ENCODE data around the gene GRIA4.

The GRIA4 gene

DNA sequence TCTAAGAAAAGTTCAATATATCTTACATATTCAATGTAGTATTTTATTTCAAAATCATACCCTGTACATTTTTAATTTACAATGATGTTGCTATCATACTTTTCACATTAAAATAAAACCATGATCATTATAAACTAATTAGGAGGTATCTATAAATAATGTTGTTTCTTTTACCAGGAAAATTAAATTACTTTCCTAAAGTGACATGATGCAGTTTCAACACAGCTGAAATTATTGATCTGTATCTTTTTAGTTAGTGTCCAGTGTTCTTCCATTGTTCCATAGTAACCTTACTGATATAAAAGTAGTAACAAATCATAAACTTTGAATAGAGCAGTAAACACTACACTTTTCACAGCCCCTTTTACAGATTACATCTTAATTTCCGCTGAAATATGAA lies 29.7 kb downstream of the GRIA4 start:
- DNase-seq (ENCODE audit: low read depth) = no peak

- DNase-seq (ENCODE audit: low read depth) = no peak
Observed at GRCh38 chr11:105641433-105641832, 31.6 kb downstream of the GRIA4 start.

DNA sequence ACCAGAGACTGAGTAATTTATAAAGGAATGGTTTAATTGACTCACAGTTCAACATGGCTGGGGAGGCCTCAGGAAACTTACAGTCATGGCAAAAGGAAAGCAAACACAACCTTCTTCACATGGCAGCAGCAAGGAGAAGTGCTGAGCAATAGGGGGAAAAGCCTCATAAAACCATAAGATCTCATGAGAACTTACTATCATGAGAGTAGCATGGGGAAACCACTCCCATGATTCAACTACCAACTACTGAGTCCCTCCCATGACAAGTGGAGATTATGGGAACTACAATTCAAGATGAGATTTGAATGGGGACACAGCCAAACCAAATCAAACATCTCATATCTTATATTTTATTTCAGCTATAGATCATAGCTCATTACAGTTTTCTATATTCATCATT lies 33.0 kb downstream of the GRIA4 start:
- no peak for DNase-seq (ENCODE audit: low read depth)

GRCh38 chr11:105644839-105645573 lies 35.1 kb downstream of the GRIA4 start:
- DNase-seq (ENCODE audit: low read depth) = no peak

GRCh38 chr11:105647780-105648179 lies 37.9 kb downstream of the GRIA4 start:
- no peak for DNase-seq (ENCODE audit: low read depth)

DNA sequence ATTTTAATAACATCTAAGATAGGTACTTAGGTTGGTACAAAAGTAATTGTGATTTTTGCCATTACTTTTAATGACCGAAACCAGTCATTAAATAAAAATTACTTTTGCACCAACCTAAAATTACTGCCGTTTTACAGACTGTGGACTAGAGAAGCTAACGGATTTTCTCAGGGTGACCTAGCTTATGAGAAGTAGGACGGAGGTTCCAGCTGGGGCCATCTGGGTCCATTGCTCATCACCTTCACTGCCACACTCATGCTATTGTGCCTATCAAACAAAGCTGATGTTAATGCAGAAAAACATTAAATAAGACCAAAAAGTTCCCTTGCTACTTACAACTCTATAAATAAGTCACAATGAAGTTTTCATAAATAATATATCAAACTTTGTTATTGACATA lies 38.9 kb downstream of the GRIA4 start:
- no peak for DNase-seq (ENCODE audit: low read depth)

DNA sequence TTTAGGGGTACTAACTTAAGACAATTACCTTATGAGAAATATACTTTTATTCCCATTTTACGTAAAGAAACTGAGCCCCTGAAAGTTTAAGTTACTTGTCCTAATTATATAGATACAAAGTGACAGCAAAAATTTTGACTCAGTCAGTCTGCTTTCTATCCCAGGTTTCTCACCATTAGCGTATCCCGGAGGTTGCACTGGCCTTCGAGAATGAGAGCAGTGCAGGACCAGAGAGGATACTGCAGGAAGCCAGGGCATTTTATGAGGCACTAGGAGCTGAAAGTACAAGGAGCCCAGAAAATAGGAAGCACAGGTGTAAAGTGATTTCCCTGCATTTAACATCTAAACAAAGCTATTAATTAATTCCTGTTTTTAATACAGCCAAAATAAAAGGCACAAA lies 55.4 kb downstream of the GRIA4 start:
- DNase-seq (ENCODE audit: low read depth) = no peak

- DNase-seq (ENCODE audit: low read depth) = no peak
Observed at GRCh38 chr11:105667441-105667840, 57.6 kb downstream of the GRIA4 start.

GRCh38 chr11:105670811-105671210 lies 60.9 kb downstream of the GRIA4 start:
- DNase-seq (ENCODE audit: low read depth) = no peak

- no peak for DNase-seq (ENCODE audit: low read depth)
Observed at GRCh38 chr11:105673089-105673488, 63.2 kb downstream of the GRIA4 start.

DNA sequence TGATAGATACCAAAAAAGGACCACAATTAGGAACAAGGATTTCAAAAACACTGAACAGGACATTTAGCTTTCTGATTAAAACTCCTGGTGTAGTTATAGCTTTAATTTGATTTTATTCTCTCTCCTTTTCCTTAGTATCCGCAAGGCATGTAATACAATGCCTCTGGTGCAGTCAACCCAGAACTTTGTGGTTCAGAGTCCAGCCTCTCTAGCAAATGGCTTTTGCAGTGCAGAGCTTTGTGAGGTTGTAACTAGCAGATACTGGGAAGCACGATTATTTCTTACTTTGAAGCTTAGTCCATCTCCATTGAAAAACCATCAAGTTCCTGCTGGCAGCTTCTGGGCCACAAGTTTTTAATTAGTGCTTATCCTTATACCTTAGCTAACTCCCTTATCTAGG lies 79.8 kb downstream of the GRIA4 start:
- no peak for DNase-seq (ENCODE audit: low read depth)

DNA sequence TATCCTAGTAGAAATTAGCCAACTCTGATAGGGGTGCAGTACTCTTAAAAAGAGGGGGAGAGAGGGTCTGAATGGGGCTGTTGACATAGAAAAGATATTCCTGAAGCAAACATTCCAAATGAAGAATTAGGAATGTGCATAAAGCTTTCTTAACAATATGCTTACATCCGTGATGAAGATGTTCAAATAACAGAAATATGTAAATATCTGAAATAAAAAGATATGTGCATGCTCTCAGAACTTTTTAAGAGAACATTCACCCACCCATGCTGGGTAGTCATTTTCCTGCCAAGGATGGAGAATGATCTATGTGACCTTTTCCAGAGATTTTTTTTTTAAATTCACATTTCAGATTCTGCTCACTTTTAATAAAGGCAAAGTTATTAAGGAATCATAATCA lies 80.6 kb downstream of the GRIA4 start:
- no peak for DNase-seq (ENCODE audit: low read depth)

- no peak for DNase-seq (ENCODE audit: low read depth)
Observed at GRCh38 chr11:105693075-105693759, 83.3 kb downstream of the GRIA4 start.

- DNase-seq (ENCODE audit: low read depth) = no peak
Observed at GRCh38 chr11:105696000-105696399, 86.1 kb downstream of the GRIA4 start.

DNA sequence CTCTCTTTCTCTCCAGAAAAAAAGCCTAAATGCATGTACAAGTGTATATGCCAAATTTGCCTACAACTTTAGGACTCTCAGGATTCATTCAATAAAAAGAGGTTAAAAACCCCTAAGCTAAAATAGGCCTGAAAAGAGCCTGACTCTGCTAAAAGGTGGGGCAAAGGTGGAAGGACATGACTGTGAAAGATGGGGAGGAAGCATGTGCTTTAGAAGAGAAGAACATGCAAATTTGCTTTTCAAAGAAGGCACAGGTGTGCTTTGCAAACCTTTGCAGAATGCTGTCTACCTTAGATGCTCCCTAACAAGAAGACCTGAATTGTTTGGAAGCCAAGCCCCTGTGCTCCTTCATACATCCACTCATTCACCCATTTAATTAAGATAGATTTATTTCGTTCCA lies 87.4 kb downstream of the GRIA4 start:
- DNase-seq (ENCODE audit: low read depth) = no peak

GRCh38 chr11:105699203-105699602 lies 89.3 kb downstream of the GRIA4 start:
- DNase-seq (ENCODE audit: low read depth) = no peak

- DNase-seq (ENCODE audit: low read depth) = no peak
Observed at GRCh38 chr11:105700271-105700670, 90.4 kb downstream of the GRIA4 start.

DNA sequence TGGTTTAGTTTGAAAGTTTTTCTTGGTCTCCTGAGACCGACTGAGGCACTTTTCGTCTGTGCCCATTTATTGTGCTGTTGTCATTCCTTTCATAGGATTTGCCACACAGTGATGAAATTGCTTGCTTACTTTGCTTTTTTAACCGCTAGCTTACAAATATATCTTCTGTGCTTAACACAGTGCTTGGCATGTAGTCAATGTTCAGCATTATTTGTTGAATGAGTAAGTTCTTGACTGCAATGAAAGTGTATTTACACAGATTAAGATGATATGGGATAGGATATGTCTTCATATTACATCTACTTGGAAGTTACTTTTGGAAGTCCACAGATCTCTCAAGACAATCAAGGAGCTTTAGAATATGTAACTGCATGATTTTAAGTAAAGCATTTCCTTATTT lies 91.2 kb downstream of the GRIA4 start:
- DNase-seq (ENCODE audit: low read depth) = no peak

GRCh38 chr11:105705786-105706530 lies 96.1 kb downstream of the GRIA4 start:
- no peak for DNase-seq (ENCODE audit: low read depth)

GRCh38 chr11:105713106-105713505 lies 103.2 kb downstream of the GRIA4 start:
- DNase-seq (ENCODE audit: low read depth) = no peak

DNA sequence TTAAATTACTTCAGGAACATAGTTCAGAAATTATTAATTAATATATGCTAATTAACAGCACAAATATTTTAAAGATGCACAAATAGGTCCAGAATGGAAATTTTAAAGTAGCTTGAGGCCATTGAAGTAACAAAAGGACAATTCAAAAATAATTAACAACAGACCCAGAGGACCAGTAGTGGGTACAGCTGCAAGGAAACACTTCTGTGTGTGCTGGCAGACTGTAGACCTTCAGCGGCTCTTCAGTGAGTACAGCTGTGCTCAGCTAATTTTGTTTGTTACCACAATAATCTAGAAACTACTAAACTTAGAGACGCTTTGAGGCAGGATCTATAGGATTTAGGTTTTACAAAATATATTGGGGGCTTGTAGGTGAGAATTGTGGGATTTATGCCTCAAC lies 103.8 kb downstream of the GRIA4 start:
- DNase-seq (ENCODE audit: low read depth) = no peak

- no peak for DNase-seq (ENCODE audit: low read depth)
Observed at GRCh38 chr11:105718641-105719040, 108.8 kb downstream of the GRIA4 start.
